GM19240 (cell line): ENCODE measurements around the gene SOWAHD.
A peak's percentile ranks its signal among the peaks of the same experiment; 100 is the strongest.
"Not testable (repeated sequence)": the region's sequence is repeated elsewhere in the genome, so short reads cannot be mapped to it uniquely, and the experiment has no call there.

Experiments used
- DNase-seq: peaks from one replicate; pipeline ENCODE4 v3.0.0; 2011; ENCODE audit warnings: low spot score; ENCODE audit not compliant: insufficient read length

The SOWAHD gene

DNA sequence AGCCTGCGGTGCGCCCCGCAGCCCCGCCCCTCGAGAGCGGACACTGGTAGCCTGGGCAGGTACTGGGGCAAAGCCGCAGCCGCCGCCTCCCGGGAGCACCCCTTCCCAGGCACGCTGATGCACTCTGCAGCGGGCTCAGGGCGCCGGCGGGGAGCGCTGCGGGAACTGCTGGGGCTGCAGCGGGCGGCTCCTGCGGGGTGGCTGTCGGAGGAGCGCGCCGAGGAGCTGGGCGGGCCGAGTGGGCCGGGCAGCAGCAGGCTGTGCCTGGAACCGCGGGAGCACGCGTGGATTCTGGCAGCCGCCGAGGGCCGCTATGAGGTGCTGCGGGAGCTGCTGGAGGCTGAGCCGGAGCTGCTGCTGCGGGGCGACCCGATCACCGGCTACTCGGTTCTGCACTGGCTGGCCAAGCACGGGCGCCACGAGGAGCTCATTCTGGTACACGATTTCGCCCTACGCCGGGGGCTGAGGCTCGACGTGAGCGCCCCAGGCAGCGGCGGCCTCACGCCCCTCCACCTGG is 401 bp downstream of the SOWAHD start:
- DNase-seq = no peak

DNA sequence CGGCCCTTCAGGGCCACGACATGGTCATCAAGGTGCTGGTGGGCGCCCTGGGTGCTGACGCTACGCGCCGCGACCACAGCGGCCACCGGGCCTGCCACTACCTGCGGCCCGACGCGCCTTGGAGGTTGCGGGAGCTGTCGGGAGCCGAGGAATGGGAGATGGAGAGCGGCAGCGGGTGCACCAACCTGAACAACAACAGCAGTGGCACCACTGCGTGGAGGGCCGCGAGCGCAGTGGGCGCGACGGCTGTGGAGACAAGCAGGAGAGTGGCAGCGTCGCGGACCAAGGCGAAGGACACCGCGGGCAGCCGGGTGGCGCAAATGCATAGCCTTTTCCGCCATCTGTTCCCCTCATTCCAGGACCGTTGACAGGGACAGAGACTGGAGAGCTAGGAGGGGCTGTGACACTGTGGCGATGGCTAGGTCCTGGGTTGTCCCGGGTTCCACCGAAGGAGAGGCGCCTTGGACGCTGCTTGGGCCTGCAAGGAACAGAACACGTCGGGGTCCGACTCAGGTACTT is 919 bp downstream of the SOWAHD start:
- DNase-seq = no peak

DNA sequence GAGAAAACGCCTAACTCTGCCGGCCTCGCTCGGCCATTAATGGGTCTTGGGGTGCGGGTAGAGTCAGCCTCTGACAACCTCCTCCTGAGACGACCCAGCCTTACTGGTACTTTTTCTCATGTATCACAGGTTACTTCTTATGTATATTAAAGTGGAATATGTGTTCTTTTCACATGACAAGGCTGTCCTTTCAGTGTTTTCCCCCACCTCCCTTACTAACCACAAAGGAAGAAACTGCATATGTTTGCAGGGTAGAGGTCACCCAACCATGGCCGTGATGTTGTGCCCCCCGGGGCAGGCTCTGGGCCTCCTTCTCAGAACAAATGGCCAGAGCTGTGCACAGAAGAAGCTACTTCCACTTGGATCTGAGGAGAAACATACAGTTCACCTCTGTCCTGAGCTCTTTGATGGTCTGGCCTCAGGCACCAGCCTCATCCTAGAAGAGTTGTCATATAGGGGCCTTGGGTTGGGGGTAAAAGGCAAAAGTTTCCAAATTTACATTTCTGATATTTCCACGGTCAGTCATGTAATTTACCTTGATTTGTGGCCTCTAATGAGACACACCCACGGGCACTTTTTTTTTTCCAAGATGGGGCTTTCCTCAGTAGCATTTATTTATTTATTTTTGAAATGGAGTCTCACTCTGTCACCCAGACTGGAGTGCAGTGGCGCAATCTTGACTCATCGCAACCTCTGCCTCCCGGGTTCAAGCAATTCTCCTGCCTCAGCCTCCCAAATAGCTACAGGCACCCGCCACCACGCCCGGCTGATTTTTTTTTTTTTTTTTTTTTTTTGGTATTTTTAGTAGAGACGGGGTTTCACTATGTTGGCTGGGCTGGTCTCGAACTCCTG is 1.9 kb downstream of the SOWAHD start:
- no peak for DNase-seq

DNA sequence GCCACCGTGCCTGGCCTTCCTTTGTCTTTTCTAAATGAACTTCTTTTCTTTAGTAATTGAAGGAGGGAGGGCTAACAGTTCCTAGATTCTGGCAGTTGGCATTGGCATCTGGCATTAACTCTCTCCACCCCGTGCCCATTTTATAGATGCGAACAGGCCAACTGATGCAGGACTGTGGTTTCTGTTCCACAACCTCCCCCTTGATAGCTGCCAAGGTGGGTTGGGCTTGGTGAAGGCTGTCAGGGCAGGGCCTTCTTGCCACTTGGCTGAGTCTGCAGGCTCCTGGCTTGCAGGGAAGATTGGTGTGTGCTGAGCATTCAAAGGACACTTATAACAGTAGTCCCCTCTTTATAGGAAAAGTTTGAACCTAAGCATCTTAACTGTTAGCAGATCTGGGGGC is 4.3 kb downstream of the SOWAHD start:
- DNase-seq = no peak

DNA sequence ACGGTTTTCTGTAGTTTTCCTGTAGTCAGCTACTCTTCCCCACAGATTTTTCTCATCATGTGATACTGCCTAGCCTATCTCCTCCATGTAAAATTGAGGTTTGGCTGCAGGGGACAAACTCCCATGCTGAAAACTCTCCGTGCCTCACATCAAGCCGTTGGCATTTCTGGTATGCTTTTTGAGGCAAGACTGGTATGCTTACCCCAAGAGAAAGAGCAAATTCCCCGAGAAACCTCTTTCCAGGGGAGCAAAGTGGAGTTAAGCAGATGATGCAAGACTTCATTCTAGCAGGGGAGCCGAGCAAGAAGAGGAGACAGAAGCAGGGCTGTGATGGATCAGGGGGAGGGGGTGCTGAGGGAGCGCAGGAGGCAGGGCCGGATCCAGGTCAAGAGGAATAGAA is 4.8 kb downstream of the SOWAHD start:
- DNase-seq = no peak

DNA sequence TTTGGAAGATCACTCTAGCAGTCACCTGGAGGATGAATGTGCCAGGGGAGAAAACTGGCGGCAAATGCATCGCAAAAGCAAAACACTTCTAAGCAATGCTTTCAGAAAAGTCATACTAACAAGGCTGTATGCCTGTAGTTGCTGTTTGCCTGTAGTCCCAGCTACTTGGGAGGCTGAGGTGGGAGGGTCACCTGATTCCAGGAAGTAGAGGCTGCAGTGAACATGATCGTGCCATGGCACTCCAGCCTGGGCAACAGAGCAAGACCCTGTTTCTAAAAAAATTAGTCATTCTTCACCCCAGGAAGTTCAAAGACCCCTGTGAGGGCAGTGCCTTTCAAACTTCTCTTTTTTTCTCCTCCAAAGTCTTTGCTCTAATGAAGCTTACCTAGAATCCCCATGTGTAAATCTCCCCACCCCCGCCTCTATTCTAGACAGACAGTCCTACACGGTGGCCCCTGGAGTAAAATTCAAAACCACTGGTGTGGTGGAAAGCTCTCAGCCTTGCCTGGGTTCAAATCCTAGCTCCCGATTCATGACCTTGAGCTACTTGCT is 5.5 kb downstream of the SOWAHD start:
- DNase-seq = no peak

DNA sequence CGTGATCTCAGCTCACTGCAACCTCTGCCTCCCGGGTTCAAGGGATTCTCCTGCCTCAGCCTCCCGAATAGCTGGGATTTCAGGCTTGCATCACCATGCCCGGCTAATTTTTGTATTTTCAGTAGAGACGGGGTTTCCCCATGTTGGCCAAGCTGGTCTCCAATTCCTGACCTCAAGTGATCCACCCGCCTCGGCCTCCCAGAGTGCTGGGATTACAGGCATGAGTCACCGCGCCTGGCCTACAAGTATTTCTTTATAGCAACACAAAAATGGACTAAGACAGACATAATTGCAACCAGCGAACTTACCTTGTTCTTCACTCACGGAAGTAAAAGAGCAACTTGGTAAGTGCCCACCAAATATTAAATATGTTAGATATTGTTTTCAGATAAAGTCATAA is 10.0 kb downstream of the SOWAHD start:
- DNase-seq = not testable (repeated sequence)

DNA sequence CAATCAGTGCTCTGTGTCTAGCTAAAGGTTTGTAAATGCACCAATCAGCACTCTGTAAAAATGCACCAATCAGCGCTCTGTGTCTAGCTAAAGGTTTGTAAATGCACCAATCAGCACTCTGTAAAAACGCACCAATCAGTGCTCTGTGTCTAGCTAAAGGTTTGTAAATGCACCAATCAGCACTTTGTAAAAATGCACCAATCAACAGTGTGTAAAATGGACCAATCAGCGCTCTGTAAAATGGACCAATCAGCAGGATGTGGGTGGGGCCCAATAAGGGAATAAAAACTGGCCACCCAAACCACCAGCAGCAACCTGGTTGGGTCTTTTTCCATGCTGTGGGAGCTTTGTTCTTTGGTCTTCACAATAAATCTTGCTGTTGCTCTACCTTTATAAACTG is 11.0 kb downstream of the SOWAHD start:
- DNase-seq = not testable (repeated sequence)

DNA sequence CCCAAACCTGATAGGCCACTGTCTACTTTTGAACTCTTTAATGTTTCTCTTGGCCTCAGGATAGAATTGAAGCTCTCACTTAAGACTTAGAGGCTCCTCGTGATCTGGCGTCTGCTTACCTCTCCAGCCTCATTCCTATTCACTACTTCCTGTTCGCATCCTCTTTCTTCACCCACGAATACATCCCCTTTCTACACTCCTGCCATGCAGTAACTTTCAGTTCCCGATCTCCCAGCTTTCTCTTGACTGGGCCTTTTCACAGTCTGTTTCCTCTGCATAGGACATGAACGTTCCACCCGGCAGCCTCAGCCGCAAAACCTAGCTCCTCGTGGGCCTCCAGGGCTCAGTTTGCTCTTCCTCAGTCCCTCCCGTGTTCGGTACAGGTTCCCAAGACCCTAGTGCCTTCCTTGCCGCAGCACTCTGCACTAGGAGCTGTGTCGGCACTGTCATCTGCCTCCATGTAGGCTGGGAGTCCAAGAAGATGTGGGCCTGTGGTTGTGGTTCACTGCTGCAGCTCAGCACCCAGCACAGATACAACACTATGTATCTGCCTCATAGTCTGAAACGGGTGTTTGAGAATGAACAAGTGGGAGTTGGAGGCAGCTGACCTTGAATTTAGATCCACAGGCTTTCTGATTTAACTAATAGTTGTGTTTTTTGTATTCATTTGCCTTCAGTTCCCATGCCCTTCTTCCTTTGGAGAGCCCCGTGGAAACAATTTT is 17.3 kb downstream of the SOWAHD start:
- no peak for DNase-seq

DNA sequence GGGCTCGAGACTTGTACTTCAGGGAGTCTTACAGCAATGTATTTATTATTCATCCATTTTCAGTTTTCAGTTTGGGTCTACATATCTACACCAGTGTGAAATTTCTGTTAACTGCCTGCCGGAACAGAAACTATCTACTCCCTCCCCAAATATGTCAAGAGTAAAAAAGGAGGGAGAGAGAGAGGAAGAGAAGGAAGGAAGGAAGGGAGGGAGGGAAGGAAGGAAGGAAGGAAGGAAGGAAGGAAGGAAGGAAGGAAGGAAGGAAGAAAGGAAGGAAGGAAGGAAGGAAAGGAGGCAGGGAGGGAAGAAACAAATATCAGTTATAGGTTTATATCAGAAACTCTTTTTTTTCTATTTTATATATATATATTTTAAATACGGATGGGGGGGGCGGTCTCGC is 20.4 kb downstream of the SOWAHD start:
- no peak for DNase-seq

DNA sequence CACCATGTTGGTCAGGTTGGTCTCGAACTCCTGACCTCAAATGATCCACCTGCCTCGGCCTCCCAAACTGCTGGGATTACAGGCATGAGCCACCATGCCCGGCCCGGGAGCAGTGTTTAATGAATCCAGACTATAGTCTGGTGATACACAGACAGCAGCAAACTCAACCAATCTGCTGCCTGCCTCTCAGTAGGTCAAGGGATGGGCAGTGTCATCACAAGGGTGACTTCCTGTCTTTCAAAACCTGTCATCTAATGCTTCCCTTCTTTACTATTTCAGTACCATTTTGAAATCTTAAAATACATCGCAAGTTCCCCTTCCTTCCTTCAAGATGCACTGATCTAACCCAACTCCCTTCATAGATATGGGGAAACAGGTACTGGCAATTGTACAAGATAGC is 24.6 kb downstream of the SOWAHD start:
- no peak for DNase-seq

DNA sequence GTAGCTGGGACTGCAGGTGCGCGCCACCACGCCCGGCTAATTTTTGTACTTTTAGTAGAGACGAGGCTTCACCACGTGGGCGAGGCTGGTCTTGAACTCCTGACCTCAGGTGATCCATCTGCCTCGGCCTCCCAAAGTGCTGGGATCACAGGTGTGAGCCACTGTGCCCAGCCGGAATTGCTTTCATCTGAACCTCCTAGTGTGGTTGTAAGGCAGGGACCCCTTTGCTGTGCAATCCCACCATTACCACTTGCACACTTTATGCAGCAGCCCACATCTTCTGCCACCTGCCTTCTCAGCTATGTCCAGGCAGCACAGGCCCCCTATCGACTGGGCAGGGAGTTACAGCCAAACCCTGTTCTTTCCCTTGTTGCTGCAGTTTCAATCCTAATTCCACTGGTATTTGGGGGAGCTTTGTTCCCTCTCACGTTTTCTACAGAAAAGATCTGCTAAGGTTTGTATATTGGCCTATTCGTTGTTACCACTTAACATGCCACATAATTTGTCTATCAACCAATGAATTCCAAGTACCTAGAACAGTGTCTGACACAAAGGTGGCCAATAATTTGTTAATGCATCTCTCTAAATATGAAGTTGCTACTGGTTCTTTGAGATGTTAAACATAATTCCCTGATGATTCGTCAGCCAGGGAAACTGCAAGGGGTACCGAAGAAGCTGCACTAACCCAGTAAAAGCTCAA is 26.5 kb downstream of the SOWAHD start:
- no peak for DNase-seq

DNA sequence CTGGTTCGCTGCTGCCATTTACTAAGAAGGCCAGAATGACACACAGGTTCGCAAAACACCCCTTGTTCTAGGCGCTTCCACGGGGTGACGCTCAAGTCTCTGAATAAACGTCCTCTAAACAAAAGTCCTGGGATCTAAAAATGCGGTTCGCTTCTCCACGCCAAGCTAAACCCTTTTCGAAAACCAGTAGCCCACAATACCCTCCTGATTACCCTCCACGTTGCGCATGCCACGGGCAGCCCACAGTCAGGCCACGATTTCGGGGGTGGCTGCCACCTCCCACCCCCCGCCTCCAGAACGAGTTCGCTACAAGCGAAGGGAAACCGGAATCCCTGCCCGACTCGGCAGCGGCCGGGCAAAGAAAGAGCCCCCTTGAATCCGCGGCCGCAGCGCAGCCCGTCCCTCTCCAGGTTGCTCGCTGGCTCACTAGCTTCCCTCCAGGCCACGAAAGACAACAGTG is 32.6 kb downstream of the SOWAHD start:
- DNase-seq = no peak

DNA sequence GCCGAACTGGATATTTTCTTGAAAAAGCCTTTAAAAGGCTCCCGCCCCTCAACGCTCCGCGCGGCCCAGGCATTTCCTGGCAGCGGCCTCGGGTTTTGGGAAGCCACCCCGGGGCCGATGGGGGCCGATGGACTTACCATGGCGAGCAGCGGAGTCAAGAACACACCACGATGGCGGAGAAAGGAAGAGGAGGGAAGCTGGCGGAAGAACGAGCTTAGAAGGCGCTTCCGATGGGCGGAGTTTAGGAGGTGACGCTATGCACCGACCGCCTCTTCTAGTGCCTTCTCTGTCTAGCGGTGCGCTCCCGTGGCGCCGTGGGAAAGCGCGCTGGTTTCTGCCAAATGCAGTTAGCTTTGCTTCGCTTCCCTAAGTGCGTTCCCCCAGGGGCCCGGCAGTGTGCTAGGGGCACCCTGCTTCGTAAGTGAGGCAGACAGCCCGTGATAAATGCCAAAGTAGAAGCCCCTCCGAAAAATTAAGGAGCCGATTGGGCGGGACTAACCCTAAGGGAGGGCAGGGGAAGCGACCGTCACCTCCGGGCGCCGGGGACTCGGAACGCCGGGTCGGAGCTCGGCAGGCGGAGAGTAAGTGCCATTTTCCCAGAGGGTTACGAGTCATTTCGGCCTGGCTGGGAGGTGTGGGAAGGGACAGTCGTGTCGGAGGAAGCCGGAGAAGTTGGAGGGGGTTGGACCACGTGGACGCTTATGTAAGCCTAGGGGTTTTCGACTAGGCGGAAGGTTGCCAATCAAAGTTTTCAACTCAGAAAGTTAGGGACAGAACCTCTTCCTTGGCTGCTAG is 33.2 kb downstream of the SOWAHD start, which contains the start of gene RPL39:
Gene RPL39 (minus strand): TSS at position 194 of the 795 bp plus-strand sequence. CDS start 54 bp downstream, at position 140.
- DNase-seq = peak; percentile 19

DNA sequence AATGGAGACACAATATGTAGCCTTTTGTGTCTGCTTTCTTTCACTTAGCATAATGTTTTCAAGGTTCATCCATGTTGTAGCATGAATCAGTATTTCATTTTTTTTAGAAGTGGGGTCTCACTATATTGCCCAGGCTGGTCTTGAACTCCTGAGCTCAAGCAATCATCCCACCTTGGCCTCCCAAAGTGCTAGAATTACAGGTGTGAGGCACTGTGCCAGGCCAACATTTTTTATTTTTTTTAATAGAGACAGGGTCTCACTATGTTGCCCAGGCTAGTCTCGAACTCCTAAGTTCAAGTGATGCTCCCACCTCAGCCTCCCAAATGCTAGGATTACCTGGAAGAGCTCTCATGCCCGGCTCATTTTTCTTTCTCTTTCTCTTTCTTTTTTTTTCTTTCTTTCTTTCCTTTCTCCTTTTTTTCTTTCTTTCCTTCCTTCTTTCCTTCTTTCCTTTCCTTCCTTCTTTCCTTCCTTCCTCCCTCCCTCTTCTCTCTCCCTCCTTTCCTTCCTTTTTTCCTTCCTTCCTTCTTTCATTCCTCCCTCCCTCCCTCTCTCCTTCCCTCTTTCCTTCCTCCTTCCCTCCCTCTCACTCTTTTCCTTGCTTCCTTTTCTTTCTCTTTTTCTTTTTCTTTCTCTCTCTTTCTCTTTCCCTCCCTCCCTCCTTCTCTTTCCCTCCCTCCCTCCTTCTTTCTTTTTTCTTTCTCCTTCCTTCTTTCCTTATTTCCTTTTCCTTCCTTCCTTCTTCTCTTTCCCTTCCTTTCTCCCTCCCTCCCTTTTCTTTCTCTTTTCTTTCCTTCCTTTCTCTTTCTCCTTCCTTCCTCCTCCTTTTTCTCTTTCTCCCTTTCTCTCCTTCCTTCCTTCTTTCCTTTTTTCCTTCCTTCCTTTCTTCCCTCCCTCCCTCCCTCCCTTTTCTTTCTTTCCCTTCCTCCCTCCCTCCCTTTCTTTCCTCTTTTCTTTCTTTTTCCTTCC is 43.1 kb downstream of the SOWAHD start:
- no peak for DNase-seq

DNA sequence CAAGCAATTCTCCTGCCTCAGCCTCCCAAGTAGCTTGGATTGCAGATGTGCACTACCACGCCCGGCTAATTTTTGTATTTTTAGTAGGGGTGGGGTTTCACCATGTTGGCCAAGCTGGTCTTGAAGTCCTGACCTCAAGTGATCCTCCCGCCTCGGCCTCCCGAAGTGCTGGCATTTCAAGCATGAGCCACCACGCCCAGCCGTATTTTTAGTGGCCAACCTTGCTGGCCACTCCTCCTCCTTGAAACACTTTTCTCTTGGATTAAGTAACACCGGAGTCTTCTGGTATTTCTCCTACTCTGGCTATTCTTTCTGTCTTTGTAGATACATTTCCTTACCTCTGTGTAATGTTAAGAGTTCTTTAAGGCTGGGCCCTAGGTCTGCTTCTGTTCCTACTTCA is 44.2 kb downstream of the SOWAHD start:
- DNase-seq = no peak

DNA sequence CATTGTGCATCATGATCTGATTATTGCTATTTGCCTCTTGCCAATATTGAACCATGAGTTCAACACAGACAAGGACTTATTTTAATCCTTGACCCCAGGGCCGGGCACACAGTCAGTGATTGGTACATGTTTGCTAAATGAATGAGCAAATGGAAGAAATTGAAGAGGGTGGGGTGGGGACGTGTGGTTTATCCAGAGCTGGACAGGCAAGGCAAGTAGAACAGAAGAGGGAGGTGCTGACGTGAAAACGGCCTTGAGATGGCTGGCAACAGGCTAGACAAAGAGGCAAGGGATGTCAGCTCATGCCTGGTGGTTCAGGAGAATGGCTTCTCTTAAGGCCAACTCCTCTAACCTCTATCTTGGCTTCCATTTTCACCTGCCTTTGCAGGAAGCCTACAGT is 50.1 kb downstream of the SOWAHD start:
- not testable (repeated sequence) for DNase-seq

DNA sequence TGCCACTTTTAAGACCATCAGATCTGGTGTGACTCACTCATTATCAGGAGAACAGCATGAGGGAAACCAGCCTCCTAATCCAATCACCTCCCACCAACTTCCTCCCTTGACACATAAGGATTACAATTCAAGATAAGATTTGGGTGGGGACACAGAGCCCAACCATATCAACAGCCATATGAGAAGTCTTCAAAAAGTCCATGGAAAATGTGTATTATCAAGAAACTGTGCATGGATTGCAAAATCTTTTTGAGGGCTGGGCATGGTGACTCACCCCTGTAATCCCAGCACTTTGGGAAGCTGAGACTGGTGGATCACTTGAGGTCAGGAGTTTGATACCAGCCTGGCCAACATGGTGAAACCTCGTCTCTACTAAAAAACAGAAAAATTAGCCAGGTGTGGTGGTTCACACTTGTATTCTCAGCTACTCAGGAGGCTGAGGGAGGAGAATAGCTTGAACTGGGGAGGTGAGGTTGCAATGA is 50.8 kb downstream of the SOWAHD start:
- no peak for DNase-seq
